GM13977 (cell line): Measurements from ENCODE around the gene FMO4.
"Not testable (repeated sequence)": the region's sequence is repeated elsewhere in the genome, so short reads cannot be mapped to it uniquely, and the experiment has no call there.

Experiments
- DNase-seq: peaks from one replicate; pipeline ENCODE4 v3.0.0; 2012; ENCODE audit warnings: low spot score
- in situ Hi-C: fragments of 300-500 bp; cut with MboI; formaldehyde crosslinking; loops from one replicate; pipeline ENCODE4 v1.12.0; 2022; ENCODE audit warnings: low sequenced_read_pairs, low pct_unique_long_range_greater_than_20kb, mixed read lengths, inconsistent platforms; ENCODE audit not compliant: unreplicated experiment
- TF ChIP-seq, protein P1 (sequence below): IDR thresholded peaks from 2 replicates; pipeline ENCODE4 v1.5.1; 2012; ENCODE audit warnings: mild to moderate bottlenecking, control low read depth; ENCODE audit not compliant: insufficient read depth; ENCODE audit errors: extremely low read depth, missing control alignments

FMO4 gene

DNA sequence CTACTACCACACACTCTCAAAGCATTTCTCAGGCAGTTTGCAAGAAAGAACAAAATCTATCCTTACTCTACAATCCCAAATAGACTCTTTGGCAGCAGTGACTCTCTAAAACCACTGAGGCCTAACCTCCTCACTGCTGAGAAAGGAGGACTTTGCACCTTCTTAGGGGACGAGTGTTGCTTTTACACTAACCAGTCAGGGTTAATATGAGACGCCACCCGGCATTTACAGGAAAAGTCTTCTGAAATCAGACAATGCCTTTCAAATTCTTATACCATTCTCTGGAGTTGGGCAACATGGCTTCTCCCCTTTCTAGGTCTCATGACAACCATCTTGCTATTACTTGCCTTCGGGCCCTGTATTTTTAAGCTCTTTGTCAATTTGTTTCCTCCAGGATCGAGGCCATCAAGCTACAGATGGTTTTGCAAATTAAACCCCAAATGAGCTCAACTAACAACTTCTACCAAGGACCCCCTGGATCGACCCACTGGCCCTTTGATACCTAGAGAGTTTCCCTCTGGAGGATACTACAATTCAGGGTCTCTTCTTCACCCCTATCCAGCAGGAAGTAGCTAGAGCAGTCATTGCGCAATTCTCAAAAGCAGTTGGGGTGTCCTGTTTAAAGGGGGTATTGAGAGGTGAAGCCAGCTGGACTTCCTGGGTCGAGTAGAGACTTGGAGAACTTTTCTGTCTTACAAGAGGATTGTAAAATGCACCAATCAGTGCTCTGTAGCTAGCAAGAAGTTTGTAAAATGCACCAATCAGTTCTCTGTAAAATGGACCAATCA lies 2.0 kb upstream of the FMO4 start:
- TF ChIP-seq, protein P1, sequence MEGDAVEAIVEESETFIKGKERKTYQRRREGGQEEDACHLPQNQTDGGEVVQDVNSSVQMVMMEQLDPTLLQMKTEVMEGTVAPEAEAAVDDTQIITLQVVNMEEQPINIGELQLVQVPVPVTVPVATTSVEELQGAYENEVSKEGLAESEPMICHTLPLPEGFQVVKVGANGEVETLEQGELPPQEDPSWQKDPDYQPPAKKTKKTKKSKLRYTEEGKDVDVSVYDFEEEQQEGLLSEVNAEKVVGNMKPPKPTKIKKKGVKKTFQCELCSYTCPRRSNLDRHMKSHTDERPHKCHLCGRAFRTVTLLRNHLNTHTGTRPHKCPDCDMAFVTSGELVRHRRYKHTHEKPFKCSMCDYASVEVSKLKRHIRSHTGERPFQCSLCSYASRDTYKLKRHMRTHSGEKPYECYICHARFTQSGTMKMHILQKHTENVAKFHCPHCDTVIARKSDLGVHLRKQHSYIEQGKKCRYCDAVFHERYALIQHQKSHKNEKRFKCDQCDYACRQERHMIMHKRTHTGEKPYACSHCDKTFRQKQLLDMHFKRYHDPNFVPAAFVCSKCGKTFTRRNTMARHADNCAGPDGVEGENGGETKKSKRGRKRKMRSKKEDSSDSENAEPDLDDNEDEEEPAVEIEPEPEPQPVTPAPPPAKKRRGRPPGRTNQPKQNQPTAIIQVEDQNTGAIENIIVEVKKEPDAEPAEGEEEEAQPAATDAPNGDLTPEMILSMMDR, result no peak
- no peak for DNase-seq
- in situ Hi-C loops, result no loop called here

DNA sequence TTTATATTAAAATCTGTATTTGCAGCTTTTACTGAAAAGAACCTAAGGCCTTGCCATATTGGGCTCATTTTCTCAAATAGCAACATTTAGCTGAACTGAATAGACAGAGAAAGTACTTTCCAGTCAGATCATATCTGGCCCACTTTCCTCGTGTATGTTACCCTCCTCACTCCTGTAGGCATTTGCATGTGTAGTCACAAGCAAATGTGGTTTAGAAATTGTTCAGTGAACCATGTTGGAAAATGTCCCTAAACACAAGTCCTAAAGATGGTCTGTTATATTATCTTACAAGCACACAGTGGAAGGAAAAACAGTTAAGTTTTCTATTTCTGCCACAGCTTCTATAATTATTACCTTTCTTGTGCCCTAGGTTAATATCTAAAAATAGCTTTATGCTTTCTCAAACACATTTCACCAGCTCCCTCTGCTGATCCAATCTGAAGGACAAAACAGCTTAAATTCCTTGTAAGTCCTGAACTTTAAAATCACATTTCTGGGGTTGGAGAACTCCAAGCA lies 606 bp upstream of the FMO4 start:
- in situ Hi-C loops, result no loop called here
- DNase-seq, result peak; percentile 6

DNA sequence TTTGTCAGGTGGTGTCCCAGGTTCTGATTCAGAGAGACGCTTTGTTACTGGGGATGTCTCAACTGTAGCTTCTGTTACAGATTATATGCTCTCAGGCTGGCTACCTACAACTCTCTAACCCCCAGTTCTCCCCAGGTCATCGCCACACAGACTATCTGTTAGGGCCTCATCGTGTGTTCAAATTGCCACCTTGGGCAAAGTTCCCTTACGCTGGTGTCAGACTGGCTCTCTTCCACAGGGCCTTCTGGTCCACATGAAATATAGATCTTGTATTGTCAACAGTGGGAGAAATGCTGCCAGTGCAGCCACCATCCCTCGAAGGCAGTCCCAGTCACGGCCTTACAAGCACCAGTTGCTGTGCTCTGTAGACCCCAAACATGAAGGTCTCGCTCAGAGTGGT lies 15.3 kb downstream of the FMO4 start:
- TF ChIP-seq, protein P1, result no peak
- DNase-seq, result no peak
- in situ Hi-C loops, result no loop called here

More for the DNA sequence above, 606 bp upstream of the FMO4 start:
- TF ChIP-seq, protein P1, result no peak

DNA sequence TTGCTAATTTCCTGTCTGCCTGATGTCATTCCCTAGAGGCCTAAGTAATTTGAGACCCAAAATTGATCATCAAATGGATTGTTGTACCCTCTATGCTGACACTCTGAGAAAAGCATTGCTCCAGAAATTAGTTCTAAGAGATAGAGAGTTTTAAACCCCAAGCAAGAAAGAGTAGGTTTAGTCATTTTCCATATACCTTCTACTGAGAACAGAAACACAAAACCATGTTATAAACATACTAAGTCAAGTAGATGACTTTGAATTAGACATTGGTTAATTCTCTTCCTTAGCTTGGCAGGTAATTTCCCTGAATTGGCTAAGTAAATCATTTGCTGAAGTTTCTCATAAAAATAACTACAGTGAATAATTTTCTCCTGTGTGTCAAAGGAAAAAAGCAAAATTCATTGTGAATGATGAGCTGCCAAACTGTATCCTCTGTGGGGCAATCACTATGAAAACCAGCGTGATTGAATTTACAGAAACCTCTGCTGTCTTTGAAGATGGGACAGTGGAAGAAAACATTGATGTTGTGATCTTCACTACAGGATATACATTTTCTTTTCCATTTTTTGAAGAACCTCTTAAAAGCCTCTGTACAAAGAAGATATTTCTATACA lies 20.1 kb downstream of the FMO4 start:
- in situ Hi-C loops, result no loop called here
- TF ChIP-seq, protein P1, result no peak
- DNase-seq, result no peak

DNA sequence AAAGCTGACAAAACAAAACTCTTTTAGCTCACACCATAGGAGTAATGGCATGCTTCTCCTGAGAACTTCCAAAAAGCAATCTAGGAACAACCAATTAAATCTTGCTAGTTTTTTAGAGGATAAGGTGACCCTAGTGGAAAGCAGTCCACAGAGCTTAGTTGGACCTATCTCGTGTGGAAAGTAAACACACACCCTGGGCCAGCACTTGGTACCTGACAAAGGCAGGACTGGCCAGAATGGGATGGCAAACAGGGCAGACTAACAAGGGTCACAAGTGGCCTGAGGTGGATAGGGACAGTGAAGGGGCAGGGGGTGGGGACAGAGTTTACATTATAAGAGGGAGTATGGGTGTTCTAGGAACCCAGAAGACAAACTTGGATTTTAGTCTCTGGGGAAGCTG lies 22.0 kb downstream of the FMO4 start:
- in situ Hi-C loops, result no loop called here
- no peak for DNase-seq
- TF ChIP-seq, protein P1, result no peak

DNA sequence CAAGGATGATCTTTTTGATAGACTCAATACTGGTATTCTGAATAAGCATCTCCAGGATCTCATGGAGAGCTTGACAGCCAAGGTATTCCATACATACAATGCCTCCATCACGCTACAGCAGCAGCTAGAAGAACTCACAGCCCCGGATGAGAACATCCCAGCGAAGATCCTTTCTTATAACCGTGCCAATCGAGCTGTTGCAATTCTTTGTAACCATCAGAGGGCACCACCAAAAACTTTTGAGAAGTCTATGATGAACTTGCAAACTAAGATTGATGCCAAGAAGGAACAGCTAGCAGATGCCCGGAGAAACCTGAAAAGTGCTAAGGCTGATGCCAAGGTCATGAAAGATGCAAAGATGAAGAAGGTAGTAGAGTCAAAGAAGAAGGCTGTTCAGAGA lies 25.4 kb downstream of the FMO4 start:
- in situ Hi-C loops, DNase-seq: not testable (repeated sequence)

DNA sequence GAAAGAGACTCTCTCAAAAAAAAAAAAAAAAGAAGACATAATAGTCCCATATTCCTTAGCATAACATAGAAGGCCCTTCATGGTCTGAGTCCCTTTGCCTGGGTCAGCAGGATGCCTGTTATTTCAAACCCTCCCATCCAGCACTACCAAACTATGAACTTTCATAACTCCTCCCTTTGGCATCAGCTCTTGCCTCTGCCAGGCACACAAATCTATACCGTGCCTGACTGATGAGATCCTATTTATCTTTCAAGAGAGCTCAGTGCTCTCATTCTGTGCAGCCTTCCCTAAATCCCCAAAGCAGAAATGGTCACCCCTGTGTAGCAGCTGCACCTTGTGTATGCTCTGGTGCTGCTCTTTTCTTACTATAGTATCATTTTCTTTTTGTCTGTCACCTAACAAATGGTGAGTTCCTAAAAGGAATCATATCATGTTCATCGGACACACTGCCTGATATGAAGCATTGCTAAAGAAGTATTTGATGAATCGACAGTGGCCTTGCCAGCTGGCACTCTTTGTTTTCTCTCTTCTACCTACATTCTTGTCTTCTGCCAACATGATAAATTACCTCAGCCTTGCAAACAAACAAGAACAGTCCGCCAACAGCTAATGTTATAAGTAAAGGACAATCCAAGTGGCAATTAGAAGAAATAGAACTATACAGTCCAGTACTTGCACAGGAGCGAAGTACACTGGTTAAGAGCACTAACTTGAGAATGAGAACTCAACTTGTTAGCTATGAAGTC lies 29.9 kb downstream of the FMO4 start:
- in situ Hi-C loops, result no loop called here
- no peak for DNase-seq
- TF ChIP-seq, protein P1, result no peak
